Lower leg skin (tissue), 3 donors: ENCODE results near the gene AGT.

Experiments used
- POLR2A ChIP-seq, 2 donors: fragments of 450-650 bp; IDR thresholded peaks; one replicate each; pipeline ENCODE4 v1.6.1; 2016 to 2017; ENCODE audit warnings: antibody characterized with exemption in 2 of 2, mild to moderate bottlenecking in 1 of 2, moderate library complexity in 1 of 2
- TF ChIP-seq, protein P1 (sequence below), 3 donors: fragments of 450-650 bp; IDR thresholded peaks; one replicate each; pipeline ENCODE4 v1.5.1; 2016; ENCODE audit warnings: antibody characterized with exemption in 3 of 3, mild to moderate bottlenecking in 3 of 3, moderate library complexity in 2 of 3

DNA sequence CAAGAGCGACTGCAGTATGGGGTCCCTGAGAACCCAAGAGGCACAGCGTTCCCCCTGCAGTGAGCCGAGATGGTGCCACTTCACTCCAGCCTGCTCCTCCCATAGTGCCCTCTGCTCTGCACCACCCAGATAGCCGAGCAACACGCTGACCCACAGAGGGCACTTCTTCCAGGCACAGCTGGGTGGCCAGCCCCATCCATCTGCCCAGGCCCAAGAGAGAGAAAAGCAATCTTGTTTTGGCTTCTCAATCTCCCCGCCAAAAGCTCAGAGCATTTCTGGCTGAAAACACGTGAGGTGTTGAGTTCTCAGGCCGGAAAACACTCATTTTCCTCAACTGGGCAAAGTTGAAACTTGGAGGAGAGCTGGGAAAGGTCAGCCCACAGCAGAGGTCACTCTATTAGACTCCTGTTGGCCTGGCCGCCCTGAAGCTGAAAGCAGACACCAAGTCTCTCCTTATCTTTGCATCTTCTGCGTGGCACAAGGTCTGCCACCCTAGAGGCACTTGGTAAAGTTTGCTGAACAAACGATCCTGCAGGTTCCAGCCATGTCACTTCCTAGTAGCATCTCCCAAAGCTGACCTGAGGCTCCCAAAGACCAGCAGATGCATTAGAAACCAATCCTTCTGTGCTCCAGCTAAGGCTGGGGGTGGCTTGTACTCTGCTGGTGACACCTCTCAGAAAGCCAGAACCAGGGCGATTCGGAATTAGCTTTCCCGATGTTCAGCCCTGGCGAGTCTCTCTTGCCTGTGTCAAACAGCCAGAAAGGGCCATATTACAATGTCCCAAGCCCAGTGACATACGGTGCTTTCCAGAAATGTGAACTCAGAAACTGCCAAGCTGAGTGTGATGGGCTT, 44.2 kb upstream of the AGT start:
- TF ChIP-seq POLR2A (IDR thresholded peaks at IDR 0.05) = no peak
- TF ChIP-seq, protein P1, sequence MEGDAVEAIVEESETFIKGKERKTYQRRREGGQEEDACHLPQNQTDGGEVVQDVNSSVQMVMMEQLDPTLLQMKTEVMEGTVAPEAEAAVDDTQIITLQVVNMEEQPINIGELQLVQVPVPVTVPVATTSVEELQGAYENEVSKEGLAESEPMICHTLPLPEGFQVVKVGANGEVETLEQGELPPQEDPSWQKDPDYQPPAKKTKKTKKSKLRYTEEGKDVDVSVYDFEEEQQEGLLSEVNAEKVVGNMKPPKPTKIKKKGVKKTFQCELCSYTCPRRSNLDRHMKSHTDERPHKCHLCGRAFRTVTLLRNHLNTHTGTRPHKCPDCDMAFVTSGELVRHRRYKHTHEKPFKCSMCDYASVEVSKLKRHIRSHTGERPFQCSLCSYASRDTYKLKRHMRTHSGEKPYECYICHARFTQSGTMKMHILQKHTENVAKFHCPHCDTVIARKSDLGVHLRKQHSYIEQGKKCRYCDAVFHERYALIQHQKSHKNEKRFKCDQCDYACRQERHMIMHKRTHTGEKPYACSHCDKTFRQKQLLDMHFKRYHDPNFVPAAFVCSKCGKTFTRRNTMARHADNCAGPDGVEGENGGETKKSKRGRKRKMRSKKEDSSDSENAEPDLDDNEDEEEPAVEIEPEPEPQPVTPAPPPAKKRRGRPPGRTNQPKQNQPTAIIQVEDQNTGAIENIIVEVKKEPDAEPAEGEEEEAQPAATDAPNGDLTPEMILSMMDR (IDR thresholded peaks at IDR 0.05) = no peak
